Measurements from ENCODE around the gene ANKRD33B.
"Not testable (repeated sequence)": the region's sequence is repeated elsewhere in the genome, so short reads cannot be mapped to it uniquely, and the experiment has no call there.

ANKRD33B gene

DNA sequence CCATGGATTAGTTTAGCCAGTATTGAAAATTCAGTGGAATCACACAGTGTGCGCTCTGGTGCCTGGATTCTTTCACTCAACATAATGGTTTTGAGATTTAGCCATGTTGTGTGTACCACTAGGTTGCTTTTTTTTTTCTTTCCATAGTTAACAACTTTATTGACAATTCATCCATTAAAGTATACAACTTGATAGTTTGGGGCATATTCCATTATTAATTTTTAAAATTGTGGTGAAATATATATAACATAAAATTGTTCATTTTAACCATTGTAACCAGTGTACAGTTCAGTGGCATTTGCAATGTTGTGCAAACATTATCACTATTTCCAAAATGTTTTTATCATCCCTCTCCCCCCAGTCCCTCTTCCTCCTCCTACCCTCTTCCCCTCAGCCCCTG is 35.2 kb downstream of the ANKRD33B start:
- Mint-ChIP-seq H3K4me3 (no peak overlapping the region), H3K9me3 (ENCODE audit: low read depth) (peaks cover 16% of the 10 kb centered on the region), H3K4me1 (ENCODE audit: low read depth) (peaks cover 39% of the 10 kb centered on the region), H3K27ac (no peak overlapping the region), H3K36me3 (peaks cover 22% of the 10 kb centered on the region), H3K27me3 (no peaks in the 10 kb centered on the region)

DNA sequence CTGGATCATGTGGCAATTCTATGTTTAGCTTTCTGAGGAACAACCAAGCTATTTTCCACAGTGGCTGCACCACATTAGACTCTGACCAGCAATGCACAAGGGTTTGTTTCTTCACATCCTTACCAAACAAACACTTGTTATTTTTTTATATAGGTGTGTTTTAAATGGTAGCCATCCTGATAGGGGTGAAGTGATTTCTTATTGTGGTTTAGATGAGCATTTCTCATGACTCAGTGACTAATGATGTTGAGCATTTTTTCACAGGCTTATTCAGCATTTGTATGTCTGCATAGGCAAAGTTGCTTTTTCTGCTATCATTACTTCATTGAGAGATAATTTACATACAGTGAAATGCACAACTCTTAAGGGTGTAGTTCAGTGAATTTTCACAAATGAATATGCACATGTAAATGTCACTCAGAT is 36.0 kb downstream of the ANKRD33B start:
- Mint-ChIP-seq H3K4me3 (no peak overlapping the region), H3K9me3 (ENCODE audit: low read depth) (peaks cover 16% of the 10 kb centered on the region), H3K36me3 (peaks cover 19% of the 10 kb centered on the region), H3K27ac (no peak overlapping the region), H3K4me1 (ENCODE audit: low read depth) (peaks cover 36% of the 10 kb centered on the region), H3K27me3 (no peaks in the 10 kb centered on the region)

DNA sequence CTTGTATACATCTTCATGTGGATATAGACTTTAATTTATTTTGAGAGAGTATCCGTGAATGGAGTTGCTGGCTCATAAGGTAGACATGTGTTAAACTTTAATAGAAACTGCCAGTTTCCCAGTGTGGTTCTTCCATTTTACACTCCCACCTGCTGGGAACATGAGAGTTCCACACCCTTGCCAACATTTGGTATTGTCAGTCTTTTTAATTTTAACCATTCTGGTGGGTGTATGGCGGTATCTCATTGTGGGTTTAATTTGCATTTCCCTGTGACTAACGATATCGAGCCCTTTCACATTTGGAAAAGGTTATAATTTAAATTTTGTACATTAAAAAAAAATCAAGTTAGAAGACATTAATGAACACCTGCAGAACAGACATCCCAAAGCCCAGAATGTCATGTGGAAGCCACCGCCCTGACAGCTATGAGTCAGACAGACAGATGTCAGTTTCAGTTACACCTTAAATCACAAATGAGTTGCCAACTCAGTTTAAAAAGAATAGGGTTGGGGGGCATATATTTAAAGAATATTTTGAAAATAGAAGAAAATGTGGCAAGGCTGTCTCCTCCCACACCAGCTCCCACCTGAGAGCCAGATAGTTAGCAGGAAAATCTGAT is 36.9 kb downstream of the ANKRD33B start:
- Mint-ChIP-seq H3K36me3 (peaks cover 18% of the 10 kb centered on the region), H3K4me3 (no peak overlapping the region), H3K9me3 (ENCODE audit: low read depth) (peaks cover 16% of the 10 kb centered on the region), H3K27me3 (peaks cover under 1% of the 10 kb centered on the region), H3K27ac (peak overlapping the region; percentile 22), H3K4me1 (ENCODE audit: low read depth) (peaks cover 30% of the 10 kb centered on the region)

DNA sequence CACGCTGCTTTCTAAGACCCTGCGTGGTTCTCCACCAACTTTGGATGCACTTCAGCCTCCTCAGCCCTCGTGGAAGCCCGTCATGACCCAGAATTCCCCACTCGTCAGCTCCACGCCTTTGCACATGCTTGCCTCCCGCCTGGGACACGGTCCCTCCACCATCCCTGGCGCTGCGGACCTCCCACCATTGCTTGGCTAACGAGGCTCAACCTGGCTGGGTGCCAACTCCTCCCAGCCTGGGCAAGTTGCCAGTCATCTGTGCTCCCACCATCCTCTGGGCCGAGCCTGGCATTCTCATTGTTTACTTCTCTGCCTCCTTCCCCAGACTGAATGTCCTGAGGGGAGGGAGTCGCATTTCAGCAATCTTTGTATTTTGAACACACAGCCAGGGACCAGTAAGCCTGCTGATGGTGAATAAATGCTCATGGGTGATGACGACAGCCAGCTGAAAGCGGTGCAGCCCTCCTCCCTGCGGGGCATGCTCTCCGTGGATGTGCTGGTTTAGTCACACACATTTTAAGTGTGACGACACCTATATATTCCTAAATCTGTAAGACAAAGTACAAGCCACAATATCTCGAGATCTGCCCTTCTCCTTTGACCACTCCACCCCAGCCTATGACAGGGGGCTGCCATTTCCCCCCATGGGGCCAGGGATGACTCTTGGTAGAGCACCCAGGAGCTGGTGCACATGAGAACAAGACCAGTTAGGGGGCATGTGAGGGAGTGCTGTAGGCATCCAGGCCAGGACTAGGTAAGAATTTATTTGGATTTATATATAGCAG is 37.6 kb downstream of the ANKRD33B start:
- H3K36me3 Mint-ChIP-seq, result peaks cover 15% of the 10 kb centered on the region
- H3K4me3 Mint-ChIP-seq, result no peak overlapping the region
- peak overlapping the region; percentile 22 for H3K27ac Mint-ChIP-seq
- H3K27me3 Mint-ChIP-seq, result peaks cover 3% of the 10 kb centered on the region
- peaks cover 12% of the 10 kb centered on the region for H3K9me3 Mint-ChIP-seq (ENCODE audit: low read depth)
- H3K4me1 Mint-ChIP-seq (ENCODE audit: low read depth), result peaks cover 25% of the 10 kb centered on the region

GRCh38 chr5:10602031-10602806 is 38.3 kb downstream of the ANKRD33B start:
- Mint-ChIP-seq H3K4me1 (ENCODE audit: low read depth) (peaks cover 25% of the 10 kb centered on the region), H3K9me3 (ENCODE audit: low read depth) (peaks cover 12% of the 10 kb centered on the region), H3K27me3 (peaks cover 3% of the 10 kb centered on the region), H3K36me3 (peaks cover 14% of the 10 kb centered on the region), H3K27ac (no peak overlapping the region), H3K4me3 (no peak overlapping the region)

- Mint-ChIP-seq H3K4me3 (no peak overlapping the region), H3K36me3 (peaks cover 8% of the 10 kb centered on the region), H3K9me3 (ENCODE audit: low read depth) (peaks cover 7% of the 10 kb centered on the region), H3K27ac (no peak overlapping the region), H3K4me1 (ENCODE audit: low read depth) (peaks cover 28% of the 10 kb centered on the region), H3K27me3 (peaks cover 12% of the 10 kb centered on the region)
Measured at GRCh38 chr5:10604975-10605374, 41.1 kb downstream of the ANKRD33B start.

DNA sequence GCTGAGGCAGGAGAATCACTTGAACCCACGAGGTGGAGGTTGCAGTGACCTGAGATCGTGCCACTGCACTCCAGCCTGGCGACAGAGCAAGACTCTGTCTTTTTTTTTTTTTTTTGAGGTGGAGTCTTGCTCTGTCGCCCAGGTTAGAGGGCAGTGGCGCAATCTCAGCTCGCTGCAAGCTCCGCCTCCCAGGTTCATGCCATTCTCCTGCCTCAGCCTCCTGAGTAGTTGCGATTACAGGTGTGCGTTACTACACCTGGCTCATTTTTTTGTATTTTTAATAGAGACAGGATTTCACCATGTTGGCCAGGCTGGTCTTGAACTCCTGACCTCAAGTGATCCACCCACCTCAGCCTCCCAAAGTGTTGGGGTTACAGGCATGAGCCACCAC is 42.8 kb downstream of the ANKRD33B start:
- not testable (repeated sequence) for H3K36me3 Mint-ChIP-seq; H3K27ac Mint-ChIP-seq; H3K9me3 Mint-ChIP-seq (ENCODE audit: low read depth); H3K4me3 Mint-ChIP-seq
- Mint-ChIP-seq H3K4me1 (ENCODE audit: low read depth) (peaks cover 13% of the 10 kb centered on the region), H3K27me3 (peaks cover 12% of the 10 kb centered on the region)

DNA sequence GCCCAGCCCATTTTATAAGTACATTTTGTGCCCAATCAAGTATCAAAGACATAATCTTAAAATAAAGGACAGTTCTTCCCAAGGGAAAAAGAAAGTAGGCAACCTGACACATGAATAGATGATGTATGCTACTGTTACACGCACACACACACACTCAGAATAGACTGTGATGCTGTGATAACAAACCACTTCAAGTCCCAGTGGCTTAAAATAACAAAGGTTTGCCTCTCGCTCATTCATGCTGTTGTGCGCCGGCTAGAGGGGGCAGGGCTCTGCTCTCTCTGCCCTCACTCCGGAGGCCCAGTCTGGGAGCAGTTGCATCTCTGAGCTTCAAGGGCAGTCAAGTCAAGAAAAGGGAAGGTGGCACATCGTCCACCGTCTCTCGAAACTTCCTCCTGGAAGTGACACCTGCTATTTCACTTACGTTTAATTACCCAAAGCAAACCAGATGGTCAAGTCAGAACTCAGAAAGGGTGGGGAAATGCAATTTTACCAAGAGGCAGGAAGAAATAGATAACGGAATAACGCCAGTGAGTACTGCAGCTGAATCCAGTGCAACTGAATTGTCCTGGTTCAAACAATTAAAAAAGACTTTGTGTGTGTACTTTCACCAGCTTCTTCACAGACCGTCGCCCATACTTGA is 43.3 kb downstream of the ANKRD33B start:
- no peak overlapping the region for H3K27ac Mint-ChIP-seq
- H3K4me1 Mint-ChIP-seq (ENCODE audit: low read depth), result peaks cover 11% of the 10 kb centered on the region
- peaks cover 12% of the 10 kb centered on the region for H3K27me3 Mint-ChIP-seq
- peak overlapping the region; percentile 35 for H3K4me3 Mint-ChIP-seq
- peaks cover 4% of the 10 kb centered on the region for H3K36me3 Mint-ChIP-seq
- H3K9me3 Mint-ChIP-seq (ENCODE audit: low read depth), result no peaks in the 10 kb centered on the region

DNA sequence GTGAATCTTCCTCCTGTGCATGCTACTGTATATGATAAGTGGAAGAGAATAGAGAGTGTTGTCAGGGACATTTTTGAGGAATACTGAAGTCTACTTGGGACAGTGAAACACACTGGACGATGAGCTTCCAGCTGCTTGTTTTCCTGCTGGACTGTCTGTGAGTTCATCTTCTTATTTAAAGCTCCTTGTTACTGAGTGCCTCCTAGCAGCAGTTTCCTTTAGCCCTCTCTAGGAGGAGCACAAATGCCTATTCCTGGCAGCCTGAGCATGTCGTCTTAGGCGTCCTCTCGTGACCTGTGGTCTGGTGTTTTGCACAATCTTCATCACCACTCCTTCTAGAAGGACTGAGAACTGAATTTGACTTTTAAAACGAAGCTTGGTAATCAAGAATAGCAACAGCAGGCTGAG is 43.8 kb downstream of the ANKRD33B start:
- peaks cover 4% of the 10 kb centered on the region for H3K36me3 Mint-ChIP-seq
- no peaks in the 10 kb centered on the region for H3K9me3 Mint-ChIP-seq (ENCODE audit: low read depth)
- peaks cover 12% of the 10 kb centered on the region for H3K27me3 Mint-ChIP-seq
- no peak overlapping the region for H3K27ac Mint-ChIP-seq
- peaks cover 11% of the 10 kb centered on the region for H3K4me1 Mint-ChIP-seq (ENCODE audit: low read depth)
- H3K4me3 Mint-ChIP-seq, result peak overlapping the region; percentile 30

DNA sequence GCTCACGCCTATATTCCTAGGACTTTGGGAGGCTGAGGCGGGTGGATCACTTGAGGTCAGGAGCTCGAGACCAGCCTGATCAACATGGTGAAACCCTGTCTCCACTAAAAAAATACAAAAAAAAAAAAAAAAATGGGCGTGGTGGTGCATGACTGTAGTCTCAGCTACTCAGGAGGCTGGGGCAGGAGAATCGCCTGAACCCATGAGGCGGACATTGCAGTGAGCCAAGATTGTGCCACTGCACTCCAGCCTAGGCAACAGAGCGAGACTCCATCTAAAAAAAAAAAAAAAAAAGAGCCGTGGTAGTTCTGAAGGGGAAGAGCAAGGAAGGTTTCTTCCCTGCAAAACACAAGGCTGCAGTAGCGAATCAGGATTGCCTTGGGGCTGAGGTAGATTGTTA is 44.2 kb downstream of the ANKRD33B start:
- H3K4me3 Mint-ChIP-seq; H3K36me3 Mint-ChIP-seq; H3K27ac Mint-ChIP-seq; H3K9me3 Mint-ChIP-seq (ENCODE audit: low read depth): not testable (repeated sequence)
- H3K27me3 Mint-ChIP-seq, result peaks cover 12% of the 10 kb centered on the region
- peaks cover 11% of the 10 kb centered on the region for H3K4me1 Mint-ChIP-seq (ENCODE audit: low read depth)

DNA sequence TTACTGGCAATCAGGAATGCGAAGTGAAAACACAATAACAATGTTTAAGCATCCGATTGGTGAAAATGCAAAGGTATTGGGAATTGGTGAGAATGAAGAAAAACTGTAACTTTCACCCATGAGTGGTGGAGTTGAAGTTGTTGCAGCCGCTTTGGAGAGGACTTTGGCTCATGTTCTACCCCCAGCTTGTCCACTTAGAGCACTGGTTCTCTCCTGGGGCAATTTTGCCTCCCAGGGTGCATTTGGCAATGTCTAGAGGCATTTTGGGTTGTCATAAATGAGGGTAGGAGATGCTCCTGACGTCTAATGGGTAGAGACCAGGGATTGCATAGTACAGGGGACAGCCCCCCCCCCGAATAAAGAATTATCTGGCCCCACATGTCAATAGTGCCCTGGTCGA is 46.2 kb downstream of the ANKRD33B start:
- Mint-ChIP-seq H3K4me1 (ENCODE audit: low read depth) (peaks cover 11% of the 10 kb centered on the region), H3K4me3 (no peak overlapping the region), H3K9me3 (ENCODE audit: low read depth) (no peaks in the 10 kb centered on the region), H3K27ac (no peak overlapping the region), H3K27me3 (peaks cover 12% of the 10 kb centered on the region), H3K36me3 (peaks cover 4% of the 10 kb centered on the region)

DNA sequence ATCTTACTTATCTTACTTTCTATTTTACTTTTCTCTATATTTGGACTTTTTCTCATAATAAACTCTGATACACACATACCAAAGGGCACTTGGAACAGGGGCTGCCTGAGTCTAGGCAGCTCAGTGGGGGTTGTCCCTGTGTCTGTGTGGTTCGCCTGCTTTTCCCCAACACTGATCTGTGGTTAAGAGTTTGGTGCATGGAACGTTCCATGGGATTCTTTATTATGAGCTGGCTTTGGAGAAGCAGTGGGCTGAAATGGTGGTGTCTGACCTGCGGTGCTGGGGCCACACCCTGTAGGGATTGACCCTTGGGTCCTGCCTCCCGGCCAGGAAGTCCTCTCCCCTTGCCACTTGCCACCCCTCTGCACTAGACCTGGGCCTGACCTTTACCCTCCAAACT is 47.4 kb downstream of the ANKRD33B start:
- peaks cover 9% of the 10 kb centered on the region for H3K27me3 Mint-ChIP-seq
- H3K27ac Mint-ChIP-seq, result no peak overlapping the region
- no peak overlapping the region for H3K4me3 Mint-ChIP-seq
- peaks cover 4% of the 10 kb centered on the region for H3K36me3 Mint-ChIP-seq
- peaks cover 11% of the 10 kb centered on the region for H3K4me1 Mint-ChIP-seq (ENCODE audit: low read depth)
- H3K9me3 Mint-ChIP-seq (ENCODE audit: low read depth), result no peaks in the 10 kb centered on the region

GRCh38 chr5:10612251-10612650 is 48.4 kb downstream of the ANKRD33B start:
- H3K4me1 Mint-ChIP-seq (ENCODE audit: low read depth), result peaks cover 6% of the 10 kb centered on the region
- H3K27me3 Mint-ChIP-seq, result peaks cover 9% of the 10 kb centered on the region
- H3K36me3 Mint-ChIP-seq, result no peaks in the 10 kb centered on the region
- H3K4me3 Mint-ChIP-seq, result no peak overlapping the region
- H3K9me3 Mint-ChIP-seq (ENCODE audit: low read depth), result no peaks in the 10 kb centered on the region
- H3K27ac Mint-ChIP-seq, result no peak overlapping the region

DNA sequence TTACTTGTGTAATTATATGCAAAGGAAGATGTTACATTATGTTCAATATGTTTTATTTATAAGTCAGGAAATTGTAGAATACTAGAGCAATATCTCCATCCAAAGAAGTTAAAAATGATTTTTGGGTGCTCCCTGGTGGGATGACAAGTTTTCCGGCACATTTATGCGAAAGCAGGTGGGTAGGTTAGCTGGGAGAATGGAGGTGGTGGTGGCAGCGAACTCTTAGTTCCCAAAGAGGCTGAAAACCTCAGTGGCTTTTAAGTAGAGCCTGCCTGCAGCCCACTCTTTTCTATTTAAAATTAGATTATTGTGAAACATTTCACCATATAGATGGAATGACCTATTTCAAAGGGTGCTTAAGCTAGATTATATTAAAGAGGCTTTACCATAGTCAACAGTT is 51.8 kb downstream of the ANKRD33B start:
- no peak overlapping the region for H3K4me3 Mint-ChIP-seq
- no peaks in the 10 kb centered on the region for H3K9me3 Mint-ChIP-seq (ENCODE audit: low read depth)
- H3K27me3 Mint-ChIP-seq, result no peaks in the 10 kb centered on the region
- H3K4me1 Mint-ChIP-seq (ENCODE audit: low read depth), result no peaks in the 10 kb centered on the region
- peaks cover 3% of the 10 kb centered on the region for H3K36me3 Mint-ChIP-seq
- no peak overlapping the region for H3K27ac Mint-ChIP-seq

- H3K4me1 Mint-ChIP-seq (ENCODE audit: low read depth), result no peaks in the 10 kb centered on the region
- peaks cover 3% of the 10 kb centered on the region for H3K36me3 Mint-ChIP-seq
- no peak overlapping the region for H3K27ac Mint-ChIP-seq
Measured at GRCh38 chr5:10617103-10617502, 53.2 kb downstream of the ANKRD33B start.

More at GRCh38 chr5:10617103-10617502, 53.2 kb downstream of the ANKRD33B start:
- Mint-ChIP-seq H3K27me3 (no peaks in the 10 kb centered on the region), H3K9me3 (ENCODE audit: low read depth) (no peaks in the 10 kb centered on the region), H3K4me3 (no peak overlapping the region)
